GM23338 (cell line): Measurements from ENCODE around the gene POLK. TPM values are rescaled to one million over a fixed set of nuclear protein-coding genes. Genes with fewer than 3 reads are reported as not detected.

ENCODE experiments used
- ATAC-seq: fragments of 200-7000 bp; cut with Tn5 transposase; 3 replicates; pipeline ENCODE4 v1.9.1; 2020
- DNase-seq: peaks from one replicate; pipeline ENCODE4 v3.0.0-alpha.2; 2015; ENCODE audit warnings: low spot score
- H2AFZ ChIP-seq: fragments of 200-600 bp; sonication (generic); 2 replicates; pipeline ENCODE4 v1.8.0; 2016; ENCODE audit warnings: antibody characterized with exemption, mild to moderate bottlenecking, moderate library complexity
- H3F3A ChIP-seq: fragments of 200-600 bp; sonication (generic); replicated peaks from 2 replicates; pipeline ENCODE4 v1.8.0; 2017; ENCODE audit warnings: antibody characterized with exemption, mixed run types, low read depth
- H3K27ac ChIP-seq: fragments of 200-600 bp; sonication (generic); 2 replicates; pipeline ENCODE4 v1.6.1; 2016; ENCODE audit warnings: low read depth
- H3K27me3 ChIP-seq: fragments of 200-600 bp; sonication (generic); 2 replicates; pipeline ENCODE4 v1.8.0; 2016; ENCODE audit warnings: mild to moderate bottlenecking, mixed run types, moderate library complexity; ENCODE audit not compliant: insufficient read depth
- H3K36me3 ChIP-seq: fragments of 200-600 bp; sonication (generic); 2 replicates; pipeline ENCODE4 v1.8.0; 2016; ENCODE audit warnings: mild to moderate bottlenecking; ENCODE audit not compliant: insufficient read depth
- H3K4me1 ChIP-seq: fragments of 200-600 bp; sonication (generic); 2 replicates; pipeline ENCODE4 v1.8.0; 2016; ENCODE audit warnings: mild to moderate bottlenecking, moderate library complexity; ENCODE audit not compliant: insufficient read depth
- H3K4me2 ChIP-seq: fragments of 200-600 bp; sonication (generic); 2 replicates; pipeline ENCODE4 v1.7.1; 2017; ENCODE audit warnings: mixed run types
- H3K4me3 ChIP-seq: fragments of 200-600 bp; sonication (generic); 2 replicates; pipeline ENCODE4 v1.6.1; 2016; ENCODE audit warnings: mixed run types
- H3K79me2 ChIP-seq: fragments of 200-600 bp; sonication (generic); replicated peaks from 2 replicates; pipeline ENCODE4 v1.8.0; 2017; ENCODE audit warnings: mild to moderate bottlenecking; ENCODE audit not compliant: insufficient read depth
- H3K9me2 ChIP-seq: fragments of 200-600 bp; sonication (generic); 2 replicates; pipeline ENCODE4 v1.8.0; 2017; ENCODE audit not compliant: insufficient read depth
- H4K20me1 ChIP-seq: fragments of 200-600 bp; sonication (generic); replicated peaks from 2 replicates; pipeline ENCODE4 v1.8.0; 2017; ENCODE audit warnings: mild to moderate bottlenecking; ENCODE audit not compliant: insufficient read depth
- H3K27ac Mint-ChIP-seq: 2 replicates; pipeline ENCODE4 v1.8.0; 2020; ENCODE audit warnings: inconsistent platforms, mild to moderate bottlenecking, moderate library complexity, mixed read lengths
- H3K27me3 Mint-ChIP-seq: 3 replicates; pipeline ENCODE4 v1.8.0; 2022; ENCODE audit warnings: low read depth, mild to moderate bottlenecking, moderate library complexity, mixed read lengths, inconsistent platforms; ENCODE audit not compliant: insufficient read depth, poor library complexity
- H3K36me3 Mint-ChIP-seq: 3 replicates; pipeline ENCODE4 v1.8.0; 2021; ENCODE audit warnings: low read depth, mild to moderate bottlenecking, inconsistent platforms, moderate library complexity, mixed read lengths
- H3K4me1 Mint-ChIP-seq: 3 replicates; pipeline ENCODE4 v1.8.0; 2020; ENCODE audit warnings: mild to moderate bottlenecking, inconsistent platforms, mixed read lengths
- H3K4me3 Mint-ChIP-seq: 3 replicates; pipeline ENCODE4 v1.8.0; 2021; ENCODE audit warnings: moderate library complexity, mild to moderate bottlenecking, inconsistent platforms, mixed read lengths
- H3K9me3 Mint-ChIP-seq: 3 replicates; pipeline ENCODE4 v1.8.0; 2020; ENCODE audit warnings: moderate library complexity, mild to moderate bottlenecking, inconsistent platforms, mixed read lengths
- CREB1 ChIP-seq: fragments of 250-450 bp; sonication (Bioruptor Pico); IDR thresholded peaks from 2 replicates; pipeline ENCODE4 v1.5.0; 2020; ENCODE audit warnings: low read depth, mild to moderate bottlenecking, moderate library complexity
- EZH2 ChIP-seq: fragments of 200-600 bp; sonication (generic); IDR thresholded peaks from one replicate; pipeline ENCODE4 v1.8.0; 2017; ENCODE audit warnings: antibody characterized with exemption, mild to moderate bottlenecking, low read depth; ENCODE audit not compliant: unreplicated experiment
- EZH2phosphoT487 ChIP-seq: fragments of 200-600 bp; sonication (generic); IDR thresholded peaks from one replicate; pipeline ENCODE4 v1.8.1; 2018; ENCODE audit warnings: antibody characterized with exemption; ENCODE audit not compliant: unreplicated experiment
- JUNB ChIP-seq: IDR thresholded peaks from one replicate; pipeline ENCODE4 v1.6.1; 2016; ENCODE audit warnings: antibody characterized with exemption; ENCODE audit not compliant: unreplicated experiment
- NANOG ChIP-seq: IDR thresholded peaks from 2 replicates; pipeline ENCODE4 v1.6.1; 2016; ENCODE audit warnings: antibody characterized with exemption, borderline replicate concordance
- POLR2AphosphoS5 ChIP-seq: IDR thresholded peaks from 2 replicates; pipeline ENCODE4 v1.6.1; 2016; ENCODE audit warnings: antibody characterized with exemption, low read depth
- STAT1 ChIP-seq: IDR thresholded peaks from one replicate; pipeline ENCODE4 v1.6.1; 2016; ENCODE audit warnings: antibody characterized with exemption; ENCODE audit not compliant: unreplicated experiment
- ZNF114 ChIP-seq: fragments of 250-450 bp; sonication (Bioruptor Pico); IDR thresholded peaks from 2 replicates; pipeline ENCODE4 v1.5.0; 2020; ENCODE audit warnings: mild to moderate bottlenecking, moderate library complexity
- ZNF331 ChIP-seq: fragments of 250-450 bp; sonication (Bioruptor Pico); IDR thresholded peaks from 2 replicates; pipeline ENCODE4 v1.5.0; 2020; ENCODE audit warnings: low read depth, mild to moderate bottlenecking, moderate library complexity
- polyA plus RNA-seq: library from polyadenylated mRNA; unstranded; fragments of >200 nt; fragmentation: Nextera tagmentation; extraction: Ambion mirVana; gene quantifications from 2 replicates; pipeline ENCODE4 v1.2.1, GENCODE V29; 2016
- total RNA-seq: library from RNA; depleted of rRNA; stranded (reverse); fragments of >200 nt; shearing (Covaris generic); gene quantifications from 2 replicates; pipeline ENCODE4 v1.2.3, GENCODE V29; 2014
- TF ChIP-seq, protein P1 (sequence below), 2 experiments: fragments of 200-600 bp in 1 of 2; sonication (generic) in 1 of 2; conservative IDR thresholded peaks; 2 replicates each; pipeline versions ENCODE4 v1.5.1 to v1.6.1; 2016 to 2017; ENCODE audit warnings: antibody characterized with exemption in 2 of 2, low read depth in 2 of 2, mild to moderate bottlenecking in 2 of 2, moderate library complexity in 1 of 2
- TF ChIP-seq, protein P2 (sequence below): fragments of 250-450 bp; sonication (Bioruptor Pico); IDR thresholded peaks from 2 replicates; pipeline ENCODE4 v1.5.0; 2020; ENCODE audit warnings: mild to moderate bottlenecking, moderate library complexity

POLK gene
- total and polyA plus RNA-seq, 2 experiments from 2014 or later = 6.3 to 14.5 TPM

GRCh38 chr5:75519761-75520160 is 8.1 kb downstream of the POLK start:
- Mint-ChIP-seq H3K9me3 (peaks cover 16% of the 10 kb centered on the region), H3K4me1 (peaks cover 3% of the 10 kb centered on the region; the same call in 2 of the 3 replicates), H3K27ac (no peak overlapping the region), H3K36me3 (peaks cover 18% of the 10 kb centered on the region; the same call in 2 of the 3 replicates), H3K4me3 (no peak overlapping the region), H3K27me3 (peaks cover 4% of the 10 kb centered on the region)
- Histone ChIP-seq H3K4me2 (no peak overlapping the region), H3K27ac (no peak overlapping the region), H2AFZ (no peak overlapping the region), H3K79me2 (peaks cover 50% of the 10 kb centered on the region), H3K4me1 (no peaks in the 10 kb centered on the region), H3K4me3 (no peak overlapping the region), H3F3A (no peaks in the 10 kb centered on the region), H4K20me1 (no peaks in the 10 kb centered on the region), H3K27me3 (no peaks in the 10 kb centered on the region), H3K9me2 (no peaks in the 10 kb centered on the region), H3K36me3 (peaks cover 3% of the 10 kb centered on the region; the same call in 1 of the 2 replicates)
- ATAC-seq = no peak
- TF ChIP-seq, protein P1, sequence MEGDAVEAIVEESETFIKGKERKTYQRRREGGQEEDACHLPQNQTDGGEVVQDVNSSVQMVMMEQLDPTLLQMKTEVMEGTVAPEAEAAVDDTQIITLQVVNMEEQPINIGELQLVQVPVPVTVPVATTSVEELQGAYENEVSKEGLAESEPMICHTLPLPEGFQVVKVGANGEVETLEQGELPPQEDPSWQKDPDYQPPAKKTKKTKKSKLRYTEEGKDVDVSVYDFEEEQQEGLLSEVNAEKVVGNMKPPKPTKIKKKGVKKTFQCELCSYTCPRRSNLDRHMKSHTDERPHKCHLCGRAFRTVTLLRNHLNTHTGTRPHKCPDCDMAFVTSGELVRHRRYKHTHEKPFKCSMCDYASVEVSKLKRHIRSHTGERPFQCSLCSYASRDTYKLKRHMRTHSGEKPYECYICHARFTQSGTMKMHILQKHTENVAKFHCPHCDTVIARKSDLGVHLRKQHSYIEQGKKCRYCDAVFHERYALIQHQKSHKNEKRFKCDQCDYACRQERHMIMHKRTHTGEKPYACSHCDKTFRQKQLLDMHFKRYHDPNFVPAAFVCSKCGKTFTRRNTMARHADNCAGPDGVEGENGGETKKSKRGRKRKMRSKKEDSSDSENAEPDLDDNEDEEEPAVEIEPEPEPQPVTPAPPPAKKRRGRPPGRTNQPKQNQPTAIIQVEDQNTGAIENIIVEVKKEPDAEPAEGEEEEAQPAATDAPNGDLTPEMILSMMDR (conservative IDR thresholded peaks at IDR 0.05; ENCODE audit: low read depth in 2 of 2) = no peak
- TF ChIP-seq JUNB (no peak), POLR2AphosphoS5 (no peak), EZH2phosphoT487 (no peak)
- no peak for DNase-seq

DNA sequence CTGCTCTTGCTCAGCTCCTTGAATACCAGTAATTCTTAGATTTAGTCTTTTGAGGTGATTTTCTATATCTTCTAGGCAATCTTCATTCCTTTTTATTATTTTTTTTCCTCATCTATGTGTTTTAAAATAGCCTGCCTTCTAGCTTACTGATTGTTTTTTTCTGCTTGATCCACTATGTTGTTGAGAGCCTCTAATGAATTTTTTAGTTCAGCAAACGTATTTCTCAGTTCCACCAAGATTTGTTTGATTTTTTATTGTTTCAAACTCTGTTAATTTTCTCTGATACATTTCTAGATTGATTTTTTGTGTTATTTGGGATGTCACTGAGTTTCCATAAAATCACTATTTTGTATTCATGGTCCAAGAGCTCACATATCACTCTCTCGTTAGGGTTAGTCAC is 9.5 kb downstream of the POLK start:
- H3K27ac Mint-ChIP-seq = no peak overlapping the region
- Histone ChIP-seq H3K9me2 (no peaks in the 10 kb centered on the region), H3K79me2 (peaks cover 48% of the 10 kb centered on the region), H3K4me2 (no peak overlapping the region), H2AFZ (no peak overlapping the region), H3K4me1 (no peaks in the 10 kb centered on the region), H3F3A (no peaks in the 10 kb centered on the region), H3K4me3 (no peak overlapping the region), H4K20me1 (no peaks in the 10 kb centered on the region), H3K27me3 (no peaks in the 10 kb centered on the region), H3K36me3 (peaks cover 3% of the 10 kb centered on the region; the same call in 1 of the 2 replicates), H3K27ac (no peak overlapping the region)
- peaks cover 18% of the 10 kb centered on the region; the same call in 2 of the 3 replicates for H3K36me3 Mint-ChIP-seq
- H3K4me3 Mint-ChIP-seq = no peak overlapping the region
- ATAC-seq (no peak), DNase-seq (no peak)
- peaks cover 3% of the 10 kb centered on the region; the same call in 2 of the 3 replicates for H3K4me1 Mint-ChIP-seq
- peaks cover 16% of the 10 kb centered on the region for H3K9me3 Mint-ChIP-seq
- H3K27me3 Mint-ChIP-seq = peaks cover 4% of the 10 kb centered on the region
- no peak for TF ChIP-seq CREB1
- no peak for TF ChIP-seq JUNB
- no peak for TF ChIP-seq ZNF331 (CRISPR knock-in tag)
- no peak for TF ChIP-seq POLR2AphosphoS5
- TF ChIP-seq, protein P2, sequence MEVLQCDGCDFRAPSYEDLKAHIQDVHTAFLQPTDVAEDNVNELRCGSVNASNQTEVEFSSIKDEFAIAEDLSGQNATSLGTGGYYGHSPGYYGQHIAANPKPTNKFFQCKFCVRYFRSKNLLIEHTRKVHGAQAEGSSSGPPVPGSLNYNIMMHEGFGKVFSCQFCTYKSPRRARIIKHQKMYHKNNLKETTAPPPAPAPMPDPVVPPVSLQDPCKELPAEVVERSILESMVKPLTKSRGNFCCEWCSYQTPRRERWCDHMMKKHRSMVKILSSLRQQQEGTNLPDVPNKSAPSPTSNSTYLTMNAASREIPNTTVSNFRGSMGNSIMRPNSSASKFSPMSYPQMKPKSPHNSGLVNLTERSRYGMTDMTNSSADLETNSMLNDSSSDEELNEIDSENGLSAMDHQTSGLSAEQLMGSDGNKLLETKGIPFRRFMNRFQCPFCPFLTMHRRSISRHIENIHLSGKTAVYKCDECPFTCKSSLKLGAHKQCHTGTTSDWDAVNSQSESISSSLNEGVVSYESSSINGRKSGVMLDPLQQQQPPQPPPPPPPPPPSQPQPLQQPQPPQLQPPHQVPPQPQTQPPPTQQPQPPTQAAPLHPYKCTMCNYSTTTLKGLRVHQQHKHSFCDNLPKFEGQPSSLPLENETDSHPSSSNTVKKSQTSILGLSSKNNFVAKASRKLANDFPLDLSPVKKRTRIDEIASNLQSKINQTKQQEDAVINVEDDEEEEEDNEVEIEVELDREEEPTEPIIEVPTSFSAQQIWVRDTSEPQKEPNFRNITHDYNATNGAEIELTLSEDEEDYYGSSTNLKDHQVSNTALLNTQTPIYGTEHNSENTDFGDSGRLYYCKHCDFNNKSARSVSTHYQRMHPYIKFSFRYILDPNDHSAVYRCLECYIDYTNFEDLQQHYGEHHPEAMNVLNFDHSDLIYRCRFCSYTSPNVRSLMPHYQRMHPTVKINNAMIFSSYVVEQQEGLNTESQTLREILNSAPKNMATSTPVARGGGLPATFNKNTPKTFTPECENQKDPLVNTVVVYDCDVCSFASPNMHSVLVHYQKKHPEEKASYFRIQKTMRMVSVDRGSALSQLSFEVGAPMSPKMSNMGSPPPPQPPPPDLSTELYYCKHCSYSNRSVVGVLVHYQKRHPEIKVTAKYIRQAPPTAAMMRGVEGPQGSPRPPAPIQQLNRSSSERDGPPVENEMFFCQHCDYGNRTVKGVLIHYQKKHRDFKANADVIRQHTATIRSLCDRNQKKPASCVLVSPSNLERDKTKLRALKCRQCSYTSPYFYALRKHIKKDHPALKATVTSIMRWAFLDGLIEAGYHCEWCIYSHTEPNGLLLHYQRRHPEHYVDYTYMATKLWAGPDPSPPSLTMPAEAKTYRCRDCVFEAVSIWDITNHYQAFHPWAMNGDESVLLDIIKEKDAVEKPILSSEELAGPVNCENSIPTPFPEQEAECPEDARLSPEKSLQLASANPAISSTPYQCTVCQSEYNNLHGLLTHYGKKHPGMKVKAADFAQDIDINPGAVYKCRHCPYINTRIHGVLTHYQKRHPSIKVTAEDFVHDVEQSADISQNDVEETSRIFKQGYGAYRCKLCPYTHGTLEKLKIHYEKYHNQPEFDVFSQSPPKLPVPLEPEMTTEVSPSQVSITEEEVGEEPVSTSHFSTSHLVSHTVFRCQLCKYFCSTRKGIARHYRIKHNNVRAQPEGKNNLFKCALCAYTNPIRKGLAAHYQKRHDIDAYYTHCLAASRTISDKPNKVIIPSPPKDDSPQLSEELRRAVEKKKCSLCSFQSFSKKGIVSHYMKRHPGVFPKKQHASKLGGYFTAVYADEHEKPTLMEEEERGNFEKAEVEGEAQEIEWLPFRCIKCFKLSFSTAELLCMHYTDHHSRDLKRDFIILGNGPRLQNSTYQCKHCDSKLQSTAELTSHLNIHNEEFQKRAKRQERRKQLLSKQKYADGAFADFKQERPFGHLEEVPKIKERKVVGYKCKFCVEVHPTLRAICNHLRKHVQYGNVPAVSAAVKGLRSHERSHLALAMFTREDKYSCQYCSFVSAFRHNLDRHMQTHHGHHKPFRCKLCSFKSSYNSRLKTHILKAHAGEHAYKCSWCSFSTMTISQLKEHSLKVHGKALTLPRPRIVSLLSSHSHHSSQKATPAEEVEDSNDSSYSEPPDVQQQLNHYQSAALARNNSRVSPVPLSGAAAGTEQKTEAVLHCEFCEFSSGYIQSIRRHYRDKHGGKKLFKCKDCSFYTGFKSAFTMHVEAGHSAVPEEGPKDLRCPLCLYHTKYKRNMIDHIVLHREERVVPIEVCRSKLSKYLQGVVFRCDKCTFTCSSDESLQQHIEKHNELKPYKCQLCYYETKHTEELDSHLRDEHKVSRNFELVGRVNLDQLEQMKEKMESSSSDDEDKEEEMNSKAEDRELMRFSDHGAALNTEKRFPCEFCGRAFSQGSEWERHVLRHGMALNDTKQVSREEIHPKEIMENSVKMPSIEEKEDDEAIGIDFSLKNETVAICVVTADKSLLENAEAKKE = no peak
- TF ChIP-seq STAT1 = no peak
- TF ChIP-seq NANOG = no peak
- TF ChIP-seq, protein P1 (conservative IDR thresholded peaks at IDR 0.05; ENCODE audit: low read depth in 2 of 2) = no peak
- TF ChIP-seq ZNF114 (CRISPR knock-in tag) = no peak
- no peak for TF ChIP-seq EZH2
